DMS79 treated with DMSO at 0.1 percent for 48 hours (cell line): ENCODE results near the gene TUBD1.
"Not testable (repeated sequence)": the region's sequence is repeated elsewhere in the genome, so short reads cannot be mapped to it uniquely, and the experiment has no call there.

Experiments used
- DNase-seq: peaks from one replicate; lab custom pipeline; 2025; lab: John Stamatoyannopoulos, UW

TUBD1 gene

GRCh38 chr17:59844884-59845594 lies 47.7 kb downstream of the TUBD1 start:
- no peak for DNase-seq

- no peak for DNase-seq
Measured at GRCh38 chr17:59842901-59843652, 49.7 kb downstream of the TUBD1 start.

- not testable (repeated sequence) for DNase-seq
Measured at GRCh38 chr17:59841882-59842263, 50.9 kb downstream of the TUBD1 start.

- DNase-seq = not testable (repeated sequence)
Measured at GRCh38 chr17:59841091-59841881, 51.5 kb downstream of the TUBD1 start.

- DNase-seq = no peak
Measured at GRCh38 chr17:59840329-59841090, 52.2 kb downstream of the TUBD1 start.

GRCh38 chr17:59839651-59840328 lies 53.0 kb downstream of the TUBD1 start:
- no peak for DNase-seq

DNA sequence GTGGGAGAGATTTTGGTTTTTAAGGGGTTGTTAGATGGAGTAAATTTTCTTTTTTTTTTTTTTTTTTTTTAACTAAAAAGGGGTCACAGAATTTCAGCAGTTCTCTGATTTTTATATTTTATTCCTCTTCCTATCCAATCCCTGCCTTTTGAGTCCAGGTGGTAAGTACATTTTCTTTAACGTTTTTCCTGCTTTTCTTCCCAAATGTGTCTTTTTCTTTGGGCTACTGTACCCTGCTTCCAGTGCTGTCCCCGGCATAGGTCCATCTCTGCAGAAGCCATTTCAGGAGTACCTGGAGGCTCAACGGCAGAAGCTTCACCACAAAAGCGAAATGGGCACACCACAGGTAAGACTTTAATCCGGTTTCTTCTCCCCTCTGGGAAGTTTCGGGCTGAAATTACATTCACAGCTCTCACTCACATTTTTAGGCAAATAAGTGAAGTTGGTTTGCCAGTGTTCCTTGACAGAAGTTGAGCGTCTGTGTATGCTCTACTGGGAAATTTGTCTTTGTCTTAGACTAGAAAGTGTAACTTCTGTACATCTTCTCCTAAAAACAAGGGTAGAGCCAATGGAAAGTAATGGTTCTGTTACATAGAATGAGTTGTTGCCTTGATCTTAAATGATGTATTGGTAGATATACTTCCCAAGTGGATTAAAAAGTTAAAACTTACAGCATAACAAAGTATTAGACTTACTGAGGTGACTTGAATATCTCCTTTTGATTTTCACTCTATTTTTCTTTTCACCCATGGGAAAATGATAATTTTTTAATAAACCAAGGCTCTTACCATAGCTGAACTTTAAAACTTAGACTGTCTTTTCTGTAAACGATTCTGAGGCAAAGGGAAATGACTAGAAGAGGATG lies 54.5 kb downstream of the TUBD1 start:
- DNase-seq = no peak

DNA sequence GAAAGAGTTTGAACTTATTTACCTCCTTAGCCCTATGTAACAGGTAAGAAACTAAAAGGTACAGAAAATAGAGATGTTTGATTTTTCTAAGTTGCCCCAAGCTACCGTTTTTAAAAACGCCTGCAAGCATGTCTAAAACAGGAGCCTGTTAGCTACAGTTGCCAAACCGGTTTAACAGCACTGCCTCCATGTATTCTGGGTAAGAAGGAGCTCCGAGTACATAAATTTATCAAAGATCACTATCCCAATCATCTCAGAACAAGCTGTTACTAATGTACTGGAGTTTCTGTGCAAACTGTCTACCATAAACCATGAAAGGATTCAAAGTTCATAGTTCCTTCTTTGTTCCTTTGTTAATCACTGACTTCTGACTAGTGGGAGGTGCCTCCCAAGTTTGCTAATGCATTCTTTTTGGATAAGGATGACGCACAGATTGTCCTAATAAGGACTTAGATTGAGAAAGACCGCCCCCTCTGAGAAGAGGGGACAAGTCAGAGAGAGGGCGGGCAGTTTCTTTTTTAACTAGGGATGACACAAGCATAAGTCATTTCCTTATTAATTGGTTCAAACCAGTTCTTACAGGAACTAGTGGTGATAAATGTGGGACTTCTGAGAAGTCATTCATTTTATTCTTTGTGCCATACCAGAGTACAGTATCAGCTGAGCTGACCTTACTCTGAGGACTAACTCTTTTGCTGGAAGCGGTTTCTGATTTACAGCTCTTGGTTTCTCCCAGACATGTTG lies 55.3 kb downstream of the TUBD1 start:
- peak; percentile 91 for DNase-seq

DNA sequence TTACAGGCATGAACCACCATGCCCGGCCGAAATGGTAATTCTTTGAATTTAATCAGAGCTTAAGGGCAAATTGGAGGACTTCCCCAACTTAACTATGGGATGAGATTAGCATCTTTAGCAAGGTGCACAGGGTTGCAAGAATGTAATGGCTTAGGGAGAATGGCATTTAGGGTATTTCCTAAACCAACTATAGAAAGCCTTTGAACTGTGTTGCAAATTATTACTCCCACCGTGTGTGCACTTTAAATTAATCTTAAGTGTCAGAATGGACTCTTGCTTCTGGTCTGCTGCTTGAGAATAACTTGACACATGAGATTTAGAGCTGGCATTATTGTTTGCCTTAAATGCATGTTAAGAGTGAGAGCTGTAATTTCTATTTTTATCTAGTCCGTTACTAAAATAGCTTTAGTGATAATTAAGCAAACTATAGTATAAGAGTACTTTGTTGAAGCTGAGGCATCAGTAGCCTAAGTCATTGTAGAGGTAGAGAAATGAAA lies 59.8 kb downstream of the TUBD1 start:
- no peak for DNase-seq

DNA sequence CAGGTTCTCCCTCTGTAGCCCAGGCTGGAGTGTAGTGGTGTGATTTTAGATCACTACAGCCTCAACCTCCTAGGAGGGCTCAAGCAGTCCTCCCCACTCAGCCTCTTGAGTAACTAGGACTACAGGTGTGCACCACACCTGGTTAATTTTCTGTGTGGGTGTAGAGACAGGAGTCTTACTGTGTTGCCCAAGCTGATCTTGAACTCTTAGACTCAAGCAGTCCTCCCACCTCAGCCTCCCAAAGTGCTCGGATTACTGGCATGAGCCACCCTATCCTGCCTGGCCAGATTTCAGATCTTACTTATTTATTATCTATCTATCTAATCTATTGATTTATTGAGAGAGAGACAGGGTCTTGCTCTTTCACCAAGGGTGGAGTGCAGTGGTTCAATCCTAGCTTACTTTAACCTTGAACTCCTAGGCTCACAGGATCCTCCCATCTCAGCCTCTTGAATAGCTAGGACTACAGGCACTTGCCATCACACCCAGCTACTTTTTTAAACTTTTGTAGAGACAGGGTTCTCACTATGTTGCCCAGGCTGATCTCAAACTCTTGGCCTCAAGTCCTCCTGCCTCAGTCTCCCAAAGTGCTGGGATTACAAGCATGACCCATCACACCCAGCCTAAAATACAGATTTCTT lies 61.8 kb downstream of the TUBD1 start:
- no peak for DNase-seq

GRCh38 chr17:59830007-59830630 lies 62.6 kb downstream of the TUBD1 start:
- no peak for DNase-seq

DNA sequence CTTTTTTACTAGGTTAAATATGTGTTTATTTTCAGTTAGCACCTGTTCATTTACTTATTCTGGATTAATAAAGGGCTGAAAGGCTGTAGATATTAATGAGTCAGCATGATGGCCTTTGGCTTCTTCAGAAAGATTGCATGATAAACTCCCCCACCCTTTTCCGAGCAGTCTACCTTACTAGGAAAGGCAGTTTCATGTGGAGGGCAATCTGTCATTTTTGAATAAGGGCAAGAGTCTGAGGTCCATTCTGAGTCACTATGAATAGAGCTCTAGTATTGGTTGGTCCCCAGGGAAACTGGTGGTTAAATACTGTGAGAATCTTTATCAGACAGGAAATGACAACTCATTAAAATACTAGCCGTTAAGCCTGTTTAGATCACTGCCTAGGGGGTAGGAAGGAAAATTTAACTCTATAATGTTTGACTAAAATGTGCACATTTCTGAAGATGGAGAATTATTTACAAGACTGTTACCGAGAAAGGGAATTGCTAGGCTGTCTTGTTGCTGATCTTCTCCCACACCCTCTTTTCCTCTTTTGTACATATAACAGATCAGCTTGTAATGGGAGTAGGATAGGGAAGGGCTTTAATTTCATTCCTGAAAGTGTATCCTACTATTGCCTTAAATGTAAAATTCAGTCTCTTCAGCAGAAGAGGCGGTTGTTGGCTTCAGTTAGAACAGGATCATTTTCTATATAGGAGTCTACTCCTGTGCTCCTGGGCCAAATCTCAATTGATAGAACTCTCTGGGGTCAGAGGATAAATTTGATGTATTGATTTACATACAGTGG lies 63.3 kb downstream of the TUBD1 start:
- DNase-seq = no peak

GRCh38 chr17:59828819-59829216 lies 63.9 kb downstream of the TUBD1 start:
- DNase-seq = not testable (repeated sequence)

GRCh38 chr17:59828478-59828760 lies 64.3 kb downstream of the TUBD1 start:
- no peak for DNase-seq

DNA sequence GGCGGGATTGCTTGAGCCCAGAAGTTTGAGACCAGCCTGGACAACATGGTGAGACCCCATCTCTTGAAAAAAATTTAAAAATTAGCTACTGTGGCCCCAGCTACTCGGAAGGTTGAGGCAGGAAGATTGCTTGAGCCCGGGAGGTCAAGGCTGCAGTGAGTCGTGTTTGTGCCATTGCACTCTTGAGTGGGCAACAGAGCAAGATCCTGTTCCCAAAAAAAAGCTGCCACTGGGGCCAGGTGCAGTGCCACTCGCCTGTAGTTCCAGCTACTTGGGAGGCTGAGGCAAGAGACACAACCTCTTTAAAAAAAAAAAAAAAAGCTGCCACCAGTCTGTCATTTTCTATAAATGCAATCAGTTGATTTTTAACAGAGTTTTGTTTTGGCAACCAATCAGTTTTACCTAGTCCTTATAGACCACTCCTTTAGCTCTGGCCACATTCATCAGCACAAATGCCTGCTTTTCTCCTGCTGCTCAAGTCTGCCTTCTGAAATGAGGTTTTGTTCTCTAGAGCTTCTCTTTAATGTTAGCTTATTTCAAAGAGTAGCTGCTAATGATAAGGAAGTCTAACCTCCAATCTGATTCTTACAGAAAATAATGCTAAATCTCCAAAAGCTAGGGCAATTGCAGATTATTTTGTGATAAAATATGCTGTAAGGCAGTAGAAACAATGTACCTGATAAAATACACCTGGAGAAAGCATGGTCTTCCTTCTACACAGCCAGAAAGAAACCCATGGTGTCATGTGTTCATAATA lies 64.8 kb downstream of the TUBD1 start:
- DNase-seq = no peak

DNA sequence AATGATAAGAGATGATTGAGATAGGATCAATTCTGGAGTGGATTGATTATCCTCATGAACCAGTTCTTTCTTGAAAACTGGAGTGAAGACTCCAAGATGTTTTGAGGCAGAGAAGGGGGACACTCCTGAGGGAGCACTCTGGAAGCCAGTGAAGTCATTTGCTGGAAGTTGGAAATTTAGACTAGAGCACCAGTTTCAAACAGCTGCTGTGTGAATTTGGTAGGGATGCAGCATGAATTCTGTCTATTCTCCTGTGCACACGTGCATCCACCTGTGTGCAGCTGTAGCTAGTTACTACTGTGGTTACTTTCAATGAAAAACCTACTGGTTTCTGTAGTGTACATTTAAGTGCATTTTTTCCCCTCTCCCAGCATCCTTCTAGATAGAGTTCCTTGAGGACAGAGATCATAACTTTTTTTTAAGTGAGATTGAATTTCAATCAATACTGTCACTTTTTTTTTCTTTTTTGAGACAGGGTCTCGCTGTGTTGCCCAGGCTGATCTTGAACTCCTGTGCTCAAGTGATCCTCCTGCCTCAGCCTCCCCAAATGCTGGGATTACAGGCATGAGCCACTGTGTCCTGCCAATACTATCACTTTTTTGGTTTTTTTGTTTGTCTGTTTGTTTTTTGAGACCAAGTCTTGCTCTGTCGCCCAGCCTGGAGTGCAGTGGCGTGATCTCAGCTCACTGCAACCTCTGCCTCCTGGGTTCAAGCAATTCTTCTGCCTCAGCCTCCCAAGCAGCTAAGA lies 65.9 kb downstream of the TUBD1 start:
- no peak for DNase-seq
